ENCODE results near the gene ZFC3H1.
"Not testable (repeated sequence)": the region's sequence is repeated elsewhere in the genome, so short reads cannot be mapped to it uniquely, and the experiment has no call there.

Gene ZFC3H1

GRCh38 chr12:71582925-71583324, 80.7 kb downstream of the ZFC3H1 start:
- no peak for DNase-seq (ENCODE audit: low spot score)

GRCh38 chr12:71581206-71581605, 82.4 kb downstream of the ZFC3H1 start:
- no peak for DNase-seq (ENCODE audit: low spot score)

- no peak for DNase-seq (ENCODE audit: low spot score)
Measured at GRCh38 chr12:71578694-71579258, 84.9 kb downstream of the ZFC3H1 start.

GRCh38 chr12:71576496-71576895, 87.2 kb downstream of the ZFC3H1 start:
- no peak for DNase-seq (ENCODE audit: low spot score)

- not testable (repeated sequence) for DNase-seq (ENCODE audit: low spot score)
Measured at GRCh38 chr12:71569885-71570284, 93.8 kb downstream of the ZFC3H1 start.

- DNase-seq (ENCODE audit: low spot score): no peak
Measured at GRCh38 chr12:71567537-71567936, 96.1 kb downstream of the ZFC3H1 start.

- no peak for DNase-seq (ENCODE audit: low spot score)
Measured at GRCh38 chr12:71566655-71567054, 97.0 kb downstream of the ZFC3H1 start.

GRCh38 chr12:71565535-71565934, 98.1 kb downstream of the ZFC3H1 start:
- no peak for DNase-seq (ENCODE audit: low spot score)

- no peak for DNase-seq (ENCODE audit: low spot score)
Measured at GRCh38 chr12:71562676-71563595, 100.7 kb downstream of the ZFC3H1 start.
